ENCODE results near the gene SCARB1.
"Not testable (repeated sequence)": the region's sequence is repeated elsewhere in the genome, so short reads cannot be mapped to it uniquely, and the experiment has no call there.

The SCARB1 gene

GRCh38 chr12:124863416-124864325 is at the start of gene SCARB1:
Gene SCARB1 (minus strand): TSS chr12:124863864. CDS start chr12:124863720, 144 bp downstream.
- DNase-seq (ENCODE audit: low read depth in 2 of 2) = peak; percentile 60 to 67

GRCh38 chr12:124912529-124913287 is 49.0 kb upstream of the SCARB1 start:
- not testable (repeated sequence) for DNase-seq (ENCODE audit: low read depth in 2 of 2)

GRCh38 chr12:124911521-124911920 is 47.9 kb upstream of the SCARB1 start:
- DNase-seq (ENCODE audit: low read depth in 2 of 2) = not testable (repeated sequence)

GRCh38 chr12:124910561-124911478 is 47.2 kb upstream of the SCARB1 start:
- DNase-seq (ENCODE audit: low read depth in 2 of 2) = no peak

GRCh38 chr12:124909831-124910560 is 46.3 kb upstream of the SCARB1 start:
- no peak for DNase-seq (ENCODE audit: low read depth in 2 of 2)

GRCh38 chr12:124906606-124907261 is 43.1 kb upstream of the SCARB1 start:
- peak; percentile 68 to 88 for DNase-seq (ENCODE audit: low read depth in 2 of 2)

- no peak for DNase-seq (ENCODE audit: low read depth in 2 of 2)
These were observed 40.8 kb upstream of the SCARB1 start for GRCh38 chr12:124904306-124905098.

- no peak for DNase-seq (ENCODE audit: low read depth in 2 of 2)
These were observed 39.3 kb upstream of the SCARB1 start for GRCh38 chr12:124902916-124903315.

GRCh38 chr12:124901003-124901402 is 37.3 kb upstream of the SCARB1 start:
- DNase-seq (ENCODE audit: low read depth in 2 of 2) = no peak

GRCh38 chr12:124900345-124900795 is 36.7 kb upstream of the SCARB1 start:
- not testable (repeated sequence) for DNase-seq (ENCODE audit: low read depth in 2 of 2)

- DNase-seq (ENCODE audit: low read depth in 2 of 2) = no peak
These were observed 35.2 kb upstream of the SCARB1 start for GRCh38 chr12:124898923-124899294.

GRCh38 chr12:124898200-124898922 is 34.7 kb upstream of the SCARB1 start:
- peak; percentile 37 to 58 for DNase-seq (ENCODE audit: low read depth in 2 of 2)

- no peak for DNase-seq (ENCODE audit: low read depth in 2 of 2)
These were observed 32.8 kb upstream of the SCARB1 start for GRCh38 chr12:124896461-124896860.

- DNase-seq (ENCODE audit: low read depth in 2 of 2) = no peak
These were observed 30.3 kb upstream of the SCARB1 start for GRCh38 chr12:124893792-124894516.

- no peak for DNase-seq (ENCODE audit: low read depth in 2 of 2)
These were observed 24.6 kb upstream of the SCARB1 start for GRCh38 chr12:124888260-124888659.

GRCh38 chr12:124887766-124888165 is 24.1 kb upstream of the SCARB1 start:
- not testable (repeated sequence) for DNase-seq (ENCODE audit: low read depth in 2 of 2)

GRCh38 chr12:124884587-124885438 is 21.1 kb upstream of the SCARB1 start:
- DNase-seq (ENCODE audit: low read depth in 2 of 2) = no peak
